ENCODE measurements around the gene ZNF124. TPM values are rescaled to one million over a fixed set of nuclear protein-coding genes. Genes with fewer than 3 reads are reported as not detected.

Gene ZNF124
- total RNA-seq, 1 donor from 2014 or later = 138 TPM

DNA sequence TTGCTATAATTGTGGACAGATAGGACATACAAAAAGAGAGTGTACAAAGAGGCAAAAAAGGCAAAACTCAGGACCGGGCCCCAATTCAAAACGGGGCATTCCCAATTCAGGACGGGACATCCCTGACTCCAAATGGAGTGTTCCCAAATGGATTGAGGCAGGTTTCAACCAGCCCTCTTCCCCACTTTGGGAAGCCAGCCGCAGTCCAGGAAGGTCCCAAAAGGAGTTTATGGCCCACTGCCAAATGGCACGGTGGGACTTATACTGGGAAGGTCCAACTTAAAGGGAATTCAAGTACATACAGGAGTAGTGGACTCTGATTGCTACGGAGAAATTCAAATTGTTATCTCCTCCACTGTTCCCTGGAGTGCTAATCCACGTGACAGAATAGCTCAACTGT lies 64.1 kb downstream of the ZNF124 start:
- Mint-ChIP-seq H3K27ac (ENCODE audit: unreplicated experiment) (no peak overlapping the region), H3K4me3 (ENCODE audit: unreplicated experiment) (no peak overlapping the region), H3K9me3 (ENCODE audit: unreplicated experiment) (no peaks in the 10 kb centered on the region), H3K36me3 (ENCODE audit: low read depth, unreplicated experiment) (peaks cover 14% of the 10 kb centered on the region), H3K4me1 (ENCODE audit: unreplicated experiment) (peaks cover 10% of the 10 kb centered on the region), H3K27me3 (ENCODE audit: unreplicated experiment) (peaks cover 12% of the 10 kb centered on the region)
- TF ChIP-seq, protein P1, sequence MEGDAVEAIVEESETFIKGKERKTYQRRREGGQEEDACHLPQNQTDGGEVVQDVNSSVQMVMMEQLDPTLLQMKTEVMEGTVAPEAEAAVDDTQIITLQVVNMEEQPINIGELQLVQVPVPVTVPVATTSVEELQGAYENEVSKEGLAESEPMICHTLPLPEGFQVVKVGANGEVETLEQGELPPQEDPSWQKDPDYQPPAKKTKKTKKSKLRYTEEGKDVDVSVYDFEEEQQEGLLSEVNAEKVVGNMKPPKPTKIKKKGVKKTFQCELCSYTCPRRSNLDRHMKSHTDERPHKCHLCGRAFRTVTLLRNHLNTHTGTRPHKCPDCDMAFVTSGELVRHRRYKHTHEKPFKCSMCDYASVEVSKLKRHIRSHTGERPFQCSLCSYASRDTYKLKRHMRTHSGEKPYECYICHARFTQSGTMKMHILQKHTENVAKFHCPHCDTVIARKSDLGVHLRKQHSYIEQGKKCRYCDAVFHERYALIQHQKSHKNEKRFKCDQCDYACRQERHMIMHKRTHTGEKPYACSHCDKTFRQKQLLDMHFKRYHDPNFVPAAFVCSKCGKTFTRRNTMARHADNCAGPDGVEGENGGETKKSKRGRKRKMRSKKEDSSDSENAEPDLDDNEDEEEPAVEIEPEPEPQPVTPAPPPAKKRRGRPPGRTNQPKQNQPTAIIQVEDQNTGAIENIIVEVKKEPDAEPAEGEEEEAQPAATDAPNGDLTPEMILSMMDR (IDR thresholded peaks at IDR 0.05; ENCODE audit: unreplicated experiment) = no peak
- no peak for DNase-seq (ENCODE audit: low spot score)

DNA sequence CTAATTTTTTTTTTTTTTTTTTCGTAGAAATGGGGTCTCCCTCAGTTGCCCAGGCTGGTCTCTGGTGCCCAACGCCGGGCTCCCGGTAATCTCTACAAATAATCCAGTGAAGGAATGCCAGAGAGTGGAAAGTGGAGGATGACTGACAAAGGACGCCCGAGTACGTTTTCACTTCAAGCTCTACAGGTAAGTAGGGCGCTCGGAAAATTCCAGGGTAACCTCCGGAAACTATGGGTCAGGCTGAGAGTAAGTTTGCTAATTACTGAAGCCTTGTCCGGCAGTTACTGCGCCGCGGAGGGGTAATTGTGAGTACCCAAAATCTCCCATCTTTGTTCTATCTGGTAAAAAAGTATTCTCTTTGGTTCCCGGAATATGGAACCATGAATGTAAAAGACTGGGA lies 65.9 kb downstream of the ZNF124 start:
- no peak overlapping the region for H3K4me3 Mint-ChIP-seq (ENCODE audit: unreplicated experiment)
- H3K9me3 Mint-ChIP-seq (ENCODE audit: unreplicated experiment) = peaks cover 6% of the 10 kb centered on the region
- no peak for DNase-seq (ENCODE audit: low spot score)
- TF ChIP-seq, protein P1 (IDR thresholded peaks at IDR 0.05; ENCODE audit: unreplicated experiment) = no peak
- H3K27me3 Mint-ChIP-seq (ENCODE audit: unreplicated experiment) = peaks cover 9% of the 10 kb centered on the region
- peaks cover 30% of the 10 kb centered on the region for H3K36me3 Mint-ChIP-seq (ENCODE audit: low read depth, unreplicated experiment)
- peaks cover 13% of the 10 kb centered on the region for H3K4me1 Mint-ChIP-seq (ENCODE audit: unreplicated experiment)
- H3K27ac Mint-ChIP-seq (ENCODE audit: unreplicated experiment) = no peak overlapping the region

Small RNA genes lying within 50 kb of the gene (microRNA-seq; reads per million reads assigned to microRNA genes)
- 0.21 reads per million for gene MIR3916 (ENCODE audit: unreplicated experiment)

Other genes with a start within 250 kb of the ZNF124 start
- 20.2 TPM for gene AHCTF1, start 240.1 kb downstream of the ZNF124 start, total RNA-seq (ENCODE audit: unreplicated experiment)
- 3.2 TPM for gene ZNF695, start 164.0 kb downstream of the ZNF124 start, total RNA-seq (ENCODE audit: unreplicated experiment)
- gene ZNF670, start 93.2 kb downstream of the ZNF124 start, total RNA-seq (ENCODE audit: unreplicated experiment) = 9.7 TPM
- gene ZNF669, start 67.7 kb downstream of the ZNF124 start, total RNA-seq (ENCODE audit: unreplicated experiment) = 21.7 TPM
- not detected for gene VN1R5, start 84.1 kb upstream of the ZNF124 start, total RNA-seq (ENCODE audit: unreplicated experiment)
- 76.5 TPM for gene ZNF496, start 159.8 kb upstream of the ZNF124 start, total RNA-seq (ENCODE audit: unreplicated experiment)
- 0.44 TPM for gene NLRP3, start 244.2 kb upstream of the ZNF124 start, total RNA-seq (ENCODE audit: unreplicated experiment)